ENCODE measurements around the gene AFF1.

GRCh38 chr4:87075876-87076275, 141.1 kb downstream of the AFF1 start:
- no peak for TF ChIP-seq SPI1 (IDR thresholded peaks at IDR 0.05; ENCODE audit: low read depth, low read length)
- no peak for TF ChIP-seq POLR2AphosphoS5 (IDR thresholded peaks at IDR 0.05; ENCODE audit: low read depth, low read length)
- no peak for TF ChIP-seq POLR2A (IDR thresholded peaks at IDR 0.05; ENCODE audit: low read depth, low read length)
